GM21528 (cell line): Measurements from ENCODE around the gene ELOA.
"Not testable (repeated sequence)": the region's sequence is repeated elsewhere in the genome, so short reads cannot be mapped to it uniquely, and the experiment has no call there.

Experiments
- ATAC-seq: cut with Tn5 transposase; IDR thresholded peaks from one replicate; pipeline ENCODE4 v1.9.1; 2021; ENCODE audit warnings: mild to moderate bottlenecking, moderate library complexity; ENCODE audit not compliant: unreplicated experiment, low FRiP score

Gene ELOA

DNA sequence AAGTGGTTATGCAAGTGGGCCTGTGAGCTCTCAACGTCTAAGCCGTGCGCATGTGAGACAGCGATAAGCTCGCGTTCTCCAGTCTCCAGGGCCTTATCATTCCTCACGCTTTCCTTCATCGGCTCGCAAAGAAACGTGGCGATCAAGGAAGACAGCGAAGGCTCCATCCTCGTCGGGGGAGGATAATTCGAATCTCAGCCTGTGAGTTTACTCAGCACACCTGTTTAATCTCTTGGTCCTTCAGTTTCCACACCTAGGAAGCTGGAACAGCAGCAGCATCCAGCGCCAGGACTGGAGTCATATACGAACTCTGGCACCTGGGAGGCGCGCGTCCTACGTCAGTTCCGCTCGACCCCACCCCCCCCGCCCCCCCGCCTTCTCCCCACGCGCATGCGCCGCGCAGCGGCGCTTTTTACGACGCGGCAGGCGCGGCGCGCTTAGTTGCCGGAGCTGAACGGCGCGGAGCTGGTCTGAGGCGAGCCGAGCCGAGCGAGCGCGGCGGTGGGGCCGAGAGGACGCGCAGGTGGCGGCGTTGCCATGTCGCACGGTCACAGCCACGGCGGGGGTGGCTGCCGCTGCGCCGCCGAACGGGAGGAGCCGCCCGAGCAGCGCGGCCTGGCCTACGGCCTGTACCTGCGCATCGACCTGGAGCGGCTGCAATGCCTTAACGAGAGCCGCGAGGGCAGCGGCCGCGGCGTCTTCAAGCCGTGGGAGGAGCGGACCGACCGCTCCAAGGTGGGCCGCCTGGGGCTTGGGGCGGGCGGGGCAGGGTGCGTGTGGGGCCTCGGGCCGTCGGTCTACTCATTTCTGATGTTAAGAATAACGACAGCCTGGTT, 34.9 kb downstream of the ELOA start, which contains the start of gene PITHD1:
PITHD1 (plus strand) TSS at position 440 of the 836 bp plus-strand sequence; CDS start at position 538, 98 bp downstream.
- ATAC-seq = peak; percentile 67

DNA sequence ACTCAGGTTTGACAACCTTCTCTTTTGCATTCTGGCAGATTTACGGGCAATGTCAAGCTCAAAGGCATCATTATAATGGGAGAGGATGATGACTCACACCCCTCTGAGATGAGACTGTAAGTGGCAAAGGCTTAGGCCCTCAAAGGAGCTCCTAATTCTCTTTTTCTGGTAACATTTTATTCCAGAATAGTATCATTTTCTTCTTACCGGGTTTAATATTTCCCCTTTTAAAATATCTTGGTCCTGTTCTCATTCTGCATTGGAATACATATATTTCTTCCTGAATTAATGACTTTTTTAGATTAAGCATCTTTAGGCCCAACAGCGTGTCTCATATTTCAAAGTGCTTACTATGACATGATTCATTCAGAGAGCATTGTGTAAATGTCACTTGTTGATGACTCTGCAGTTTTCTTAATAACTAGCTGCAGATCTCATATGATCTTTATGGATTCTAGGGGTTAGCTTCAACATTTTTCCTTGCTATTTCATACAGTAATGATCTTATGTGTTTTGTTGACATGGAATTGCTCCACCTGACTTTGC, 36.6 kb downstream of the ELOA start:
- ATAC-seq = no peak

DNA sequence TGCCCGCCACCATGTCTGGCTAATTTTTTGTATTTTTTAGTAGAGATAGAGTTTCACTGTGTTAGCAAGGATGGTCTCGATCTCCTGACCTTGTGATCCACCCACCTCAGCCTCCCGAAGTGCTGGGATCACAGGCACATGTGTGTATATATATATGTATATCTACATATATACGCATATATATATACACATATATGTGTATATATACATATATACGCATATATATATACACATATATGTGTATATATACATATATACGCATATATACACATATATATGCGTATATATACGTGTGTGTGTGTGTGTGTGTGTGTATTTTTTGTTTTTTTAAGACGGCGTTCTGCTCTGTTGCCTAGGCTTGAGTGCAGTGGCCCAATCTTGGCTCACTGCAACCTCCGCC, 39.9 kb downstream of the ELOA start:
- not testable (repeated sequence) for ATAC-seq

DNA sequence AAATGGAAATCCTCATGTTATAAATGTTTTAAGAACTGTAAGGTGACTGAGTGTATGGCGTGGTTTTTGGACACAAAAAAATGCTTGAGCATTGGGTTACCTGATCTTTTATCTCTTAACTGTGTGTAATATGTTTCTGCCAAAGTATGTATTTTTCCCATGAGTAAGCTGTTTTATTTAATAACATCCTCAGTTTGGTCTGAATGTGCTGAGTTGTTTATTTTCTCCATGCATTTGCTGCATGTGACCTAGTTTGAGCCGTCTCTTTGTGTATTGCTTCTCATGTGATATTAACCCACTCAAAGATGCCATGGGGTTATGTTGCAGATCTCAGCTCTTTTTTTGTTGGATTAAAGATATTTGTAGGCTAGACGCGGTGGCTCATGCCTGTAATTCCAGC, 41.6 kb downstream of the ELOA start:
- no peak for ATAC-seq

DNA sequence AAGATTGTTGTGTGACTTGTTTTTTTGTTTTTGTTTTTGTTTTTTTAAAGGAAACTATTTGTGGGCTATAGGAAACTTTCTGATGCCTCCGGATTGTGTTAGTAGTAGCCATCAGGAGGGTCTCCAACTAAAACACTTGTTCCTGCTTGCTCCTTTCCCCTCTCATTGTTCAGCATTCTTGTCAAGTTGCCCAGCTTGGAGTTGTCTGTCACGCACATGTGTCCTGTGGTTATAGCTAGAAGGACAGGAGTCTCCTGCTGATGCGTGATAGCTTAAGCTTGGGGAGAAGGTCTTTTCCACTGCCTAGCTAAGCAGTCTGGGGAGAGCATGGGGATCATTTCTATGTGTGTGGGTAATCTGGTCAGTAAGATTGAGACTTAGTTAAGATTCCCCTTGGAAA, 44.4 kb downstream of the ELOA start:
- no peak for ATAC-seq

DNA sequence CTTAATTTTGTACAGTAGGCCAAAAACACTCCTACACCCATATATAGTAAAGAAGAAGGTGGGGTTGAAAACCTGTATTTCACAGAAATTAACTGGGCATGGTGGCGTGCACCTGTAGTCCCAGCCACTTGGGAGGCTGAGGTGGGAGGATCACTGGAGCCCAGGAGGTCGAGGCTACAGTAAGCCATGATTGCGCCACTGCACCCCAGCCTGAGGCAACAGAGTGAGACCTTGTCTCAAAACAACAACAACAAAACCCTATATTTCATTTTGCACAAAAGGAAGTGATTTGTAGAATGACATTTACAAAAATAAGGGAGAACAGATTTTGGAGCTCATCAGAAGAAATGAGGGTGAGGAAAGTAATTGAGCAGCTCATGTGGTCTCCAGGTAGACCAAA, 45.4 kb downstream of the ELOA start:
- ATAC-seq = no peak

DNA sequence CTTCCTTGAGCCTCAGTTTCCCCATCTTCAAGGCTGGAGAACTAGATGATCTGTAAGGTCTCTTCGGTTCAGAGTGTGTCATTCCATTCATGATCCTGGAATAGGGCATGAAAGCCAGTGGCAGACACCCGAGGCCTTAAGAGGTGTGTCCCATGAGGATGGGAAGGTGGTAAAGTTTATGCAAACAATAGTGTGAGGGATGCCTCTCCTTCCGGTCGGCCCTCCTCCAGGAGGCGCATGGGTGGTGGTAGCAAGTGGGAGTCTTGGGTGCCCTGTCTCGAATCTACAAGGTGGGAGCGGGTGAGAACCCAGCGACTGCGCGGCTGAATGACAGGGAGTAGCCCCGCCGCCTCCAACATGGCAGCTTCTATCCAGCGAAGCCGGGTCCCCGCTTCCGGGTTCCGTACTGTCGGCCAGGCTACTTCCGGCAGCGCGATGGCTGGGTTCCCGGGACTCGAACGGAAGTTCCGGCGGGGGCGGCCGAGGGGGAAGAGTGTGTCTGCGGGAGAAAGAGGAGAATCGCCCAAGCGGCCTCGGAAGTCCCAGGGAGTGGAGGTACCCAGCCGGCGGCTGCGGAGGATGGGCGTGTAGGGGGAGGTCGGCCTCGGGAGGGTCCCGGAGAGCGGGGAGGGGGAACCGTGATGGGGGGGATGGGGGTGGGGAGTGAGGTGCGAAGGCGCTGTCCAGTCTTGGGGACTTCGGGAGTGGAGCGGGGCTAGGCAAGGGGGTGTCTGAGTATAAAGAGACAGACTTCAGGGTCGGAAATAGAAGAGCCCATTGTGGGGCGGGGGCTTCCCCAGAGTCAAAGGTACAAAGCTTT, 47.6 kb downstream of the ELOA start, which contains the start of gene LYPLA2:
LYPLA2 (plus strand) TSS at position 450 of the 820 bp plus-strand sequence. CDS start 1,538 bp downstream, outside the sequence.
- peak; percentile 72 for ATAC-seq

DNA sequence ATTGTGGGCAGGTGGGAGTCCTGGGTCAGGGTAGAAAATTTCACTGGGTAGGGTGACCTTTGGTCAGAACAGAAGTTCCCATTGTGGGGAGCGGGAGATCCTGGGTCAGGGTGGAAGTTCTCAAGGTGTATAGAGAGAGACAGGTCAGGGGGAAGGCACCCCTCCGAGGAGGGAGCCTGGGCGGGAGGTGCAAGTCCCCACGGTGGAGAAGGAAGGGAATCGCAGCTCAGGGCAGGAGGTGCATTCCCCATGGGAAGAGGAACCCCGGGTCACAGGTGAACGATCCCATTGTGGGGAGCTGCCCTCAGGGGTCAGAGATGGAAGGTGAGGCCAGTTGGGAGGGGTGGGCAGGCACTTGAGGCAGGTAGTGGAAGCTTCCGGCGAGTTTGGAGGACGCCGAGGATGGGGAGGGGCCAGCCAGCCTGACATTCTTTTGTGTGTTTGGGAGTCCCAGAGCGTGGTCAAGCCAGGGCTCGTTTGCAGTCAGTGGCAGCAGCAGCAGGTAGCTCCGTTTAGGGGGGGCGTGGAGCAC, 48.3 kb downstream of the ELOA start:
- no peak for ATAC-seq

DNA sequence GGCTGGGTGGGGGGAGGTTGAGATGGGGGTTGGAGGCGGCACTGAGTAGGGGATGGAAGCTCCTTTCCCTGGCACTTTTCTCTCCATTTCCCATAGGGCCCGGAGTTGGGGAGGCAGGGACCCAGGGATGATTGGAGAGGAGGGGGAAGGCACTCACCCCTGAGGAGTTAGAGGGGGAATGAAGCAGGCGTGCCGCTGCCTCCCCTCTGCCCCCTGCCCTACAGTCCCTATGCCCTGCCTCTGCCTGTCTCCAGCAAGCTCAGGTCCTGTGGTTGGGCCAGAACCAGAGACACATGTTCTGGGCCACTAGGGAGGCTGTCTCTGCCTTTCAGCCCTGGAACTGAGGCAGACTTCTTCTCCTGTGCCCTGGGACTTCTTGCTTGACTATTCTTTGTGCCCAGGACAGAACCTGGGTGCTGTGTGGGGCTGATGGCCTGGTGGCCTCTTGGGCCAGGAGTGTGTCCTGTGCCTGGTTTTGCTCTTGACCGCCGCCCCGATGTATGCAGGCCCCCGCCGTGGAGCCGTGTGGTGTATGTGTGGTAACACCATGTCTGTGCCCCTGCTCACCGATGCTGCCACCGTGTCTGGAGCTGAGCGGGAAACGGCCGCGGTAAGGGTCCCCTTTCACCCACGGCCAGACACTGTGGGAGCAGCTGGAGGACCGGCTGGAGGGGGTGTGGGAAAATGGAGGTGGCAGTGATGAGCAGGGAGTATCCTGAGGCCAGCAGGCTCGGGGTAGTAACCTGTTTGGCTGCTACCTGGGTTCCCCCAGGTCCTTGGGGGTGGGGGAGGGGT, 49.1 kb downstream of the ELOA start:
- no peak for ATAC-seq

DNA sequence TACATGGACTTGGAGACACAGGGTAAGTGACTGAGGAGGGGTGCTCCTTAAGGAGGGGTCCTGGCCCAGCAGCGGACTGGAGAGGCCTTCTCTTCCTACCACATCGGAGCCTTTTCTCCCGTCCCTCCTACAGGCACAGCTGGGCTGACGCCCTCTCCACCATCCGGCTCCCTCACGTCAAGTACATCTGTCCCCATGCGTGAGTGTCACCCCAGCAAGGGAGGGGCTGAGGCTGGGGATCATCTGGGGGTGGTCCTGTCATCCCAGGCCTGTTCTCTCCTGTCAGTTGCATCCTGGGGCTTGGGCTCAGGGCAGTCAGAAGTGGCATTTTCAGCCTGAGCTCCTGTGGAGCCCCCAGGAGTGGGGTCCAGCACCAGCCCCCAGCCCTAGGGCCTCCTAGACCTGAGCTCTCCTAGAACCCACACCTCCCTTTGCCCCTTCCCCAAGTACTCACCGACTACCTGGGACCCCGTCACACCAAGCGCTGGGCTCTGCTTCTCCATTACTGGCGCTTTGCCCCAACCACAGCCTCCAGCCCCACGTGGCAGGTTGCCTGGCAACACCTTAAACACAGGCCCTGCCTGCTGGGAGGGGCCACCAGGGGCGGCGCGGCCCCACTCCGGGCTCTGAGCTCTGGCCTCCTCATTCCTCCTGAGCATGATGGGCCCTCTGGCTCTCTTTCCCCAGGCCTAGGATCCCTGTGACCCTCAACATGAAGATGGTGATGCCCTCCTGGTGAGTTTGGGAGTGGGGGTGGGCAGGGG, 49.9 kb downstream of the ELOA start:
- ATAC-seq = no peak

DNA sequence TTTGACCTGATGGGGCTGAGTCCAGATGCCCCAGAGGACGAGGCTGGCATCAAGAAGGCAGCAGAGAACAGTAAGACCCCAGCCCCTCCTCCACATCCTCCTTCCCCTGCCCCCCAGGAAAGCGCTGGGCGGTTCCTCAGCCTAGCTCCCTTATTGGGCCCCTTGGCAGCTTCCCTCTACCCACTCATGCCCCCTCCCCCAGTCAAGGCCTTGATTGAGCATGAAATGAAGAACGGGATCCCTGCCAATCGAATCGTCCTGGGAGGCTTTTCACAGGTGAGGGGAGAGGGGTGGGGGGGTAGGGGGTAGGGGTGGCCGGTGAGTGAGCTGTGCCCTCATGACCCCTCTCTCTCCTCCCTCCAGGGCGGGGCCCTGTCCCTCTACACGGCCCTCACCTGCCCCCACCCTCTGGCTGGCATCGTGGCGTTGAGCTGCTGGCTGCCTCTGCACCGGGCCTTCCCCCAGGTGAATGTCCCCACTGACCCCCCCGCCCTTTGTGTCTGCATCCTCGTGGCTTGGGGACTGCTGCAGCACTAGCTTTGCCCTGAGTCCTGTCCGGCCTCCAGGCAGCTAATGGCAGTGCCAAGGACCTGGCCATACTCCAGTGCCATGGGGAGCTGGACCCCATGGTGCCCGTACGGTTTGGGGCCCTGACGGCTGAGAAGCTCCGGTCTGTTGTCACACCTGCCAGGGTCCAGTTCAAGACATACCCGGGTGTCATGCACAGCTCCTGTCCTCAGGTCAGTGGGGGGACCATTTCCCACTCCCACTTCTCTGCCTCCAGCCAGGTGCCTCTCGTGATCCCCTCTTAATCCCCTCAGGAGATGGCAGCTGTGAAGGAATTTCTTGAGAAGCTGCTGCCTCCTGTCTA, 50.8 kb downstream of the ELOA start:
- no peak for ATAC-seq

DNA sequence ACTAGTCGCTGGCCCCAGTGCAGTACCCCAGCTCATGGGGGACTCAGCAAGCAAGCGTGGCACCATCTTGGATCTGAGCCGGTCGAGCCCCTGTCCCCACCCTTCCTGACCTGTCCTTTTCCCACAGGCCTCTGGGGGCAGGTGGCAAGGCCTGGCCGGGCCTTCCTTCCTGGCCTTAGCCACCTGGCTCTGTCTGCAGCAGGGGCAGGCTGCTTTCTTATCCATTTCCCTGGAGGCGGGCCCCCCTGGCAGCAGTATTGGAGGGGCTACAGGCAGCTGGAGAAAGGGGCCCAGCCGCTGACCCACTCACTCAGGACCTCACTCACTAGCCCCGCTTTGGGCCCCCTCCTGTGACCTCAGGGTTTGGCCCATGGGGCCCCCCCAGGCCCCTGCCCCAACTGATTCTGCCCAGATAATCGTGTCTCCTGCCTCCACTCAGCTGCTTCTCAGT, 51.5 kb downstream of the ELOA start:
- ATAC-seq = not testable (repeated sequence)

DNA sequence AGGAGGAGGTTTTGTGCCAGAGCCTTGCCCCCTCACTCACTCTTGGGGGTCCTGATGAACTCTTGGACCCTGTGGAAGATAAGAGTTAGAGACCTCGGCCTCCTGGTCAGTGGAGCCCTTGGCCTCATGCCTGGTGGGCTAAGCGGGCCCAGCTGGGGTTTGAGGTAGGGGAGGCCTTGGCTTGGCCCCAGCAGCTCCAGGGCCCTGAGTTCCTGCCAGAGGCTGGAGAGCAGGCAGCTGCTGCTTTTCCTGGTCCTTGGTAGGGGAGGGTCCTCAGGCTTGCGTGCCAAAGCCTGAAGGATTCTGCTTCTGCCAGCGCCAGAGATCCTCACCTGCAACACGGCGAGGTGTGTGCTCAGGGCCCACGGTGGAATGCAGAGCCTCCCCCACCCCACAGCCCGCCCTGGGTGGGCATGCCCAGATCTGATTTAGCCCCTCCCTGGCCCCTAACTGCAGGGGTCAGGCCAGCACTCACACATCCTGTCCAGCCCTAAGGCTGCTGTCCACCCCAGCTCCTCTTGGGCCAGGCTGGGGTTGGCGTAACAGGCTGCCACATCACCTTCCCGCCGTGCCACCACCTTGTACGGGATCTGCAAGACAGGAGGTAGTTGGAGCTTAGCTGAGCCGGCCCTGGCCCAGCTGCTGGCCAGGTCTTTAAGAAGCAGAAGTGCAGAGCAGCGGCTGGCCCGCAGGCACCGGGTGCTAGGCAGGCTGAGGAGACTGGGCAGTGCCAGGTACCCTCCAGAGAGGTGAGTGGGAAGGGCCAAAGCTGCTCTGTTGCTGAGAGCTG, 52.6 kb downstream of the ELOA start:
- ATAC-seq = no peak

DNA sequence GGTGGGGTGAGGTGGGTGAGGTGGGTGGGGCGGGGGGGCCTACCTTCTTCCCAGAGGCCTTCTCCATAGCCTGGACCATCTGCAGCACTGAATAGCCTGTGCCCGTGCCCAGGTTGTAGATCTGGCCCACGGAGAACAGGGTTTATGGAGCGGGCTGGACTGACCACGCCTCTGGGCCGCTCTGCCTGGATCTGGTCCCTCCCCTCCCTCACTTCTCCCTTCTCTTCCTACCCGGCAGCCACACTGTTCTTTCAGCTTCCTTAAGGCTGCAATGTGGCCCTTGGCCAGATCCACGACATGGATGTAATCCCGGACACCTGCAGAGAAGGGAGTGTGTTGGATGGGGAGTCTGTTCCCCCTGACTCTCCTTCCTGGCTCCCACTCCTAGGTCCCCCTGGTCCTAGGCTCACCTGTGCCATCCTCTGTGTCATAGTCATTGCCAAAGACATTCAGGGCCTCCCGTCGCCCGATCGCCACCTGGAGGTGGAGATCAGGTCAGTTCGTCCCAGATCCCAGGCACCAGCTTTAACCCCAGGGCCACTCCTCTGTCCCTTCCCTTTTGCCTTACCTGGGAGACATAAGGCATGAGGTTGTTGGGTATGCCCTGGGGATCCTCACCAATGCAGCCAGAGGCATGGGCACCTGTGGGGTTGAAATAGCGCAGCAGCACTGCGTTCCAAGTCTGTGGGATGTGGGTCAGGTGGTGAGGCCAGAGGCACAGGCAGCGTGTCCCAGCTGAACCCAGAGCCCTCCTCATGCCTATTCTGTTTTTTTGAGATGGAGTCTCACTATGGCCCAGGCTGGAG, 53.4 kb downstream of the ELOA start:
- ATAC-seq = no peak

DNA sequence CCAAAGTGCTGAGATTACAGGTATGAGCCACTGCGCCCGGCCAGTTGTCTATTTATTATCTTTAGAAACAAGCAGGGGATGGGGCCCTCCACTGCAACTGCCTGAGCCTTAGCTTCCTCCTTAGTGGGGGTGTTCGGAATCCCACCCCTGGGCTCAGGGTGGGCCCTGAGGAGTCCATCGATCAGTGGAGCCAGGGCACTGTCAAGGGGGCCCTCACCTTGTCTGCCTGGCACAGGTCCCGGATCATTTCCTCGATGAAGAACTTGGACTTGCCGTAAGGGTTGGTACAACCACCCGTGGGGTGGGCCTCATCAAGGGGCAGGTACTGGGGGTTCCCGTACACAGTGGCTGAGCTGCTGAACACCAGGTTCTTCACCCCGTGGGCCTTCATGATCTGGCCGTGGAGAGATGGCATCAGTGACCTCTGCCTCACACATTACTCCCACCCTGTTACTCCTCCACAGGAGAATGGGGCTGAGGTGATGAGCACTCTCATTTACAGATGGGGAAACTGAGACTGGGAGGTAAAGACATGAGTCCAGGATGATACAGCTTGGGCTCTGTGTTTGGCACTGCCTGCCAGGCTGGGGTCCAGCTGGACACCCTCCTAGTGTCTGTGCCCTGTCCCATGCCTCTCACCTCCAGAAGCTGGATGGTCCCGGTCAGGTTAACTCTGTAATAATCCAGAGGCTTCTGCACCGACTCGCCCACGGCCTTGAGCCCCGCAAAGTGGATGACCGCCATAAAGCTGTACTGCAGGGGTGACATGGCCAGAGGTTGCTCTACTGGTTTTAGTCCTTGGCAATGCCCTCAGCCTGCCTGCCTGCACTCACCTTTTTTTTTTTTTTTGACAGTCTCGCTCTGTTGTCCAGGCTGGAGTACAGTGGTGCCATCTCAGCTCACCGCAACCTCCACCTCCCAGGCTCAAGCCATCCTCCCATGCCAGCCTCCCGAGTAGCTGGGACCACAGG, 54.5 kb downstream of the ELOA start:
- no peak for ATAC-seq
